SKM-1 (cell line): ENCODE results near the gene LMTK3.
A peak's percentile ranks its signal among the peaks of the same experiment; 100 is the strongest.

Experiments
- DNase-seq: peaks from one replicate; lab custom pipeline; 2025; ENCODE audit not compliant: unreplicated experiment; lab: John Stamatoyannopoulos, UW

Gene LMTK3

DNA sequence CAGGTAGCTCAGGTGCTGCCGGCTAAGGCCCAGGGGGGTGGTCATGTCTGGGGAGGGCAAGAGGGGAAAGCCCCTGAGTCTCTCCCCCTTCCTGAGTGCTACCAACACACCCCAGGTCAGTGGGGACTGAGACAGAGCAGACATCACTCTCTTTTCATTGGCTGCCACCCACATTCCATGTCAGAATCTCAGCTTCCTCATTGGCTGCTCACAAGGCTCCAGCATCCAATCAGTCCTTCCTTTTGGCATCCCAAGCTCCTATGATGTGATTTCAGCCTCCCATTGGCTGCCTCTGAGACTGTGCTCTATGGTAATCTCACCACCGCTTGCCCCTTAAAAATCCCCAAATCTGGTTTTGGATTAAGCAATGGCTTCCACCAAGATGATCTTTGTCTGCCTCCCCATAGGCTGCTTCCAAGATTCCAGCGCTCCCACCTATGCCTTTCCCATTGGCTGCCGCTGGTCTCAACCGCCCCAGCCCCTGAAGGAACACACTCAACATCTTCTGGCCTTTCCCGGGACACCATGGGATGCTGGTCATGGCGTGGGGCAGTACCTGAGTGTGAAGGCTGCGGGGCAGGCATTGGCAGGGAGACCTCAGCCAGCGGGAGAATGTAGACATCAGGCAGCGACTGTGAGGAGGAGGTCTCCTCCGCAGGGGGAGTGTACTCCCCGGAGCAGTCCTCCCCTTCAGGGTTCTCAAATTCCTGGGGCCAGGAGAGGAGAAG, 2.0 kb downstream of the LMTK3 start:
- DNase-seq: no peak

DNA sequence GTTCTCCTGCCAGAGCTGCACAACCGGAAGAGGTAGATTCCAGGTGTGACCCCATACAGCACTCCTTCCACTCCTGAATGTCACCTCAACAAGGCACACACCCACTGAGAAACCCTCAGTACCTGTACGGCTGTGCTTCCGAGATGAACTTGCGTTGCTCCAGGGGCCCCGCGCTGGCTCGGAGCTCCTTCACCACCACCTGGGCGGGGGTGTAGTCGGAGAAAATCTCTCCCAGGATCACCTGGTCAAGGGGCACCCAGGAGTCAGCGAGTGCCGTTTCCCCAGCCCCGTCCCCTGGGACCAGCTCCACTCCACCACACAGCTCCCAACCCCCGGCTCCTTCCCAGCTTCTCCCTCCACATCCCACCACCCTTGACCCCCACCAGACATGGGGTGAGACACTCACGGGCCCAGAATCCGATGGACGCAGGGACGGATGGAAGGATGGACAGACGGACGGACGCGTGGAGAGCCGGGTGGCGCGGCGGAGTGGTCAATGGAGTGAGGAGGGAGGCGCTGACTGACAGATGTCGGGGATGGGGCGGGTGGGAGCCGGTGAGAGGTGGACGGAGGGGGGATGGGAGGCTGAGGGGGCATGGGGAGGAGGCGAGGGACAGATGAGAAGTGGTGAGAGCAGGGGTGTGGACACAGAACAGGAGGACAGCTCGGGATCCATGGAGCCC, 2.8 kb downstream of the LMTK3 start:
- no peak for DNase-seq

DNA sequence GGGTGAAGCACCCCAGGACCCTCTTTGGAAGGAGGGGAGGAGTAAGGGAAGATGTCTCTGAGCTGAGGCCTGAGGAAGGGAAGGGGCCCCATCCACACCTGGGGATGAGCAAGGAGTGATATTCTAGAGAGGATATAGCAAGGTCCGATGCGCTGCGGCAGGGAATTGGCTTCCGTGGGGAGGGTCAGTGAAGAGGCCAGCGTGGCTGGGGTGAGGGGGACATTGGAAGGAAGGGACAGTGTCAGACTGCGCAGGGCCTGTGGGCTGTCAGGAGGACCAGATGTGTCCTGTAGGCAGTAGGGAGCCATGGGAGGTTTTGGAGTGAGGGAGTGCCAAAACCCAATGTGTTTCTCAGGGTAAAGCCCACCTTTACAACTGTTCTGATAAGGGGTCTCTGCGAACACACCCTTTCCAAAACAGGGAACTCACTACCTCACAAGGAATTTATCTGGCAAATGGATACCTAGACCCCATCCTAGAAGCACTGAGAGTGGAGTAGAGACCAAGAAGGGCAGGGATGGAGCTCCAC, 3.7 kb downstream of the LMTK3 start:
- DNase-seq: no peak

DNA sequence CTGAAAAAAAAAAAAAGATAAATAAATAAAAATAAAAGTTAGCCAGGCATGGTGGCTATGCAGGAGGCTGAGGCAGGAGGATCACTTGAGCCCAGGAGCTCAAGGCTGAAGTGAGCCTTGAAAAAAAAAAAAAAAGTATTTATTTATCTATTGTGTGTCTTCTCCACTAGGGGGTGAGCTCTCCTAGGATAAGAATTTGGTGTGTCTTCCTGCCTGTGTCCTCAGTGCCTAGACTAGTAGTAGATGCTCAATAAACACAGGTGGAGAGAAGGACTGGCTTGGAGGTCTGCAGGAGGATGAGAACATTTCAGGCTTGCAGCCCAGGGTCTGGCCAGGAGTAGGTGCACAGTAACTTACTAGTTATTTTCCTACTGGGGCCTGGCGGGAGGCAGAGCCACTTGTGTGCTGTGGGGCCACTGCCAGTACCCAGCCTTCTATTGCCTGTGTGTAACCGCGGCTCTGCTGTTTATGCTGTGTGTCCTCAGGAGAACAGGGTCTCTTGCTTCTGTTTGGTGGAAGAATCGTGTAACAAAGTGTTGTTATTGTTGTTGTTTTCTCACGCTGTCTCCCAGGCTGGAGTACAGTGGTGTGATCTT, 5.4 kb downstream of the LMTK3 start:
- peak; percentile 54 for DNase-seq

DNA sequence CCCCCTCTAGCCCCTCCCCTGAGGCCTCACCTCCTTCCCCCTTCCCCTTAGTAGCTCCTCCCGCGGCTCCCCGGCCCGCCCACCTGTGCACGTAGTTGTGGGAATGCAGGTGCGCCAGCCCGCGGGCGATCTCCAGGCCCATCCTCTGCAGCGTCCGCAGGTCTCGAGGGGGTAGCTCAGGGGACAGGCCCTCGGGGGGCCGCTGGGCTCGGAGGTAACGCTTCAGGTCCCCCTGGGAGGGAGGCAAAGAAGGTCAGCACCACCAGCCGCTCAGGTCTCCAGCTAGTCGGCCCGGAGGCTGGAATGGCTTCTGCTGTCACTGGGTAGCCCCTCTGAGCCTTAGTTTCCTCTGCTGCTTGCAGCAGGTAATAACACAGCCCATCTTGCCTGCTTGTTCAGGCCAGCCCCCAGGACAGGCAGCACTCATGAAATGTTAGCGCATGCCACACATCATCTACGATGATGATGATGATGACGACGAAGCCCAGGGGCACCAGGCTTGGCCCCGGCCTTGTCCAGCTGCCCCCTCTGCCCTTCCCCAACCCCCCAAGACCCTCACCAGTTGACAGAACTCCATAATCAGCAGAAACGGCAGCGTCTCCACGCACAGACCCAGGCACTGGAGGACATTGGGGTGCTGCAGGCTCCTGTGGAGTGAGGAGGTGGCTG, 9.2 kb downstream of the LMTK3 start:
- no peak for DNase-seq

DNA sequence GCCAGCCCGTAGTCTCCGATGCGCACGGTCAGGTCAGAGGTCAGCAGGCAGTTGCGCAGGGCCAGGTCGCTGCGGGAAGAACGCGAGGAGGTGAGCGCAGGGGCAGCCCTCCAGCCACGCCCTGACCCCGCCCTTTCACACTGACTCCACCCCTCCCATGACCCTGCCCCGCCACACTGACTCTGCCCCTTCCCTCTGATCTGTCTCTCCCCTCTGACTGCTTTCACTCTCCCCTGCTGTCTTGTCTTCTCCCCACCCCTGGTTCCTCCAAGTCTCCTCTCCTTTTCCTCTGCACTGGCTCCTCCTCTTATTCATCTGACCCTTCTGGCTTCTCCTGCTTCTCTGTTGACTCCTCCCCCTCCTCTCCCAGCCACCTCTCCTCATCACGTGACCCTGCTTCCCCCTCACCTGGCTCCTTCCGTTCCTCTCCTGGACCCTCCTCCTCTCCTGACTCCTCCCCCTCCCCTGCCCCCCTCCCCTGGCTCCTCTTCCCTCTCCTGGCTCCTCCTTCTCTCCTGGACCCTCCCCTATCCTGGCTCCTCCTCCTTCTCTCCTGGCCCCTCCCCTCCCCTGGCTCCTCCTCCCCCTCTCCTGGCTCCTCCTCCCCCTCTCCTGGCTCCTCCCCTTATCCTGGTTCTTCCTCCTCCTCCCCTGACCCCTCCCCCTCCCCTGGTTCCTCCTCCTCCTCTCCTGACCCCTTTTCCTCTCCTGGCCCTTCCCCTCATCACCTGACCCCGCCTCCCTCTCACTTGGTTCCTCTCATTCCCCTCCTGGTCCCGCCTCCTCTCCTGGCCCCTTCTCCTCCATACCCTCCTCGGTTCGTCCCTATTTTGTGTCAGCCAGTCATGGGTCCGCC, 9.9 kb downstream of the LMTK3 start:
- DNase-seq: peak; percentile 91

DNA sequence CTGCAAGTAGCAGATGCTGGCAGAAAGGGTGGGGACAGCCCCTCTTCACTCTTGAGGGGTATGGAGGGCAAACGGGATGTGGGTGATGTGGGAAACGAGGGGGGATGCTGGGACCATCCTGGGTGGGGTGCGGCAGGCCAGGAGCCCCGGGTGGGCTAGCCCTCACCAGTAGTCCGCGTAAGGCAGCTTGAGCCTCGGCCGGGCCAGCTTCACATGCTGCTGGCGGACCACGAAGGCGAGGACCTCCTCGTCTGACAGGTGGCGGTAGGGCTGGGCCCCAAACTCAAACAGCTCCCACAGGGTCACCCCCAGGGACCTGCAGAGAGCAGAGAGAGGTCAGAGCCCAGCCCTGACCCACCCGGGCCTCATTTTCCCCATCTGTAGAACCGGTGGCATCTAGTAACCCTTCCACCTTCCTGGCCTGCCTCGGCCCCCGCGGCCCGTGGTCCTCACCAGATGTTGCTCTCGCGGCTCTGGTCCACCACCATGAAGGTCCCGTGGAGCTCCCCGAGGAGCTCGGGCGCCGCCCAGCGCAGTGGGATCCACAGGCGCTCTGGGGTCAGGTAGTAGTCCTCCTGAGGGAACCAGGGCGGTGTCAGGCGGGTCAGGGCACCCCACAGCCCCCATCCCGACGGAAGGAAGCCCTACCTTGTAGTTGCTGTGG, 10.7 kb downstream of the LMTK3 start:
- DNase-seq: no peak

DNA sequence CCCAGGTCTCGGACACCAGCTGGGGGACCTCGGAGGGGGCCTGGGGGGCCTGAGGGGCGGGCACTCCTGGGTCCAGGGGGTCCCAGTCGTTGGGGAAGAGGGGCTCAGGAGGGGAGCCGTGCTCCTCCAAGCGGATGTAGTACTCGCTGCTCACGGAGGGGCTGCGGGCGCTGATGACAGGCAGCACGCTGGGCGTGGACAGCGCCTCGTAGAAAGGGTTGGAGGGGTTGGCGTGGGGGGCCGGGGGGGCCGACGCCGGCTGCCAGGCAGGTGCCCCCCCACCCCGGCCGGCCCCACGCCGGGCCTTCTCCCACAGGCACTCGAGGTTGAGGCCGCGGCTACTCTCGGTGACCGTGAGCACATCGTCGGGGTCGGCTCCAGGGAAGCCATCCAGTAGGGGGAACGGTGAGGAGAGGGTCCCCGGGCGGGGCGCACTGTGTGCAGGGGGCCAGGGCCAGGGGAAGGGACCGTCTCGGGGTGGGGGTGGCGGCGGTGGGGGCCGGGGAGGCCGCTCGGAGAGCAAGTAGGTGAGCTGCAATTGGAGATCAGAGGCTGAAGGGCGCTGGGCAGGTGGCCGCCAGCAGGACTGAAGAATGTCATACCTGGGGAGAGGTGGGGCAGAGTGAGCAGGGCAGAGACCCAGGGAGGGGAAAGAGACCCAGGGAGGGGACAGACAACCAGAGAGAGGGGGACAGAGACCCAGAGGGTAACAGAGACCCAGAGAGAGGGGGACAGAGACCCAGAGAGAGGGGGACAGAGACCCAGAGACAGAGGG, 12.1 kb downstream of the LMTK3 start:
- DNase-seq: no peak

DNA sequence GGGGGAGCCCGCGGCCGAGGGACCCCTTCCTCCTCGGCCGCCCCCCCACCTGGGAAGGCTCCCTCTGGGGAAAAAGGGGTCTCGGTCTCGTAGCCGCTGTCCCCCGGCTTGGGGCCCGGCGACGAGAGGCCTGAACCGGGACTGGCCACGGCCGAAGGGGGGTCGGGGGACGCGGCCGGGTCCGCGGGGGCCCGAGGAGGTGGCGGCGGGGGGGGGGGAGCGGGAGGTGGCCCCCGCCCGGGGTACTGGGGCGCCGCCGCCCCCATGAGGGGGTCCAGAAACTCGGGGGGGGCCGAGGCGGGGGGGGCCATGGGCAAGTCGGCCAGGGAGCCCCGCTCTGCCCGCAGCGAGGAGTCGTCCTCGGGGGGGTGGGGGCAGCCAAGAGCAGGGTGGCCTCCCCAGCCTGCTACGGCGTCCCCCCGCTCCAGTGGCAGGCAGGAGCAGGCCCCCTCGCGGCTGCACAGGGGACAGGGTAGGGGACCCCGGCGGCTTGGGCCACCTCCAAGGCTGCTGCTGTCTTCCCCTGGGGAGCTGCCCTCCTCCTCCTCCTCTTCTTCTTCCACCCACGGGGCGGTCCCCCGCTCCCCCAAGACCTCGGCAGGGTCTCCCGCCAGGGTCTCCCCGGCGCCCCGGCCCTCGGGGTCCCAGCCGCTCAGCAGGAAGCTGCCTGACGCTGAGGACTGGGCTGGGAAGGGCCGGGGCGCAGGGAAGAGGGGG, 12.9 kb downstream of the LMTK3 start:
- no peak for DNase-seq

DNA sequence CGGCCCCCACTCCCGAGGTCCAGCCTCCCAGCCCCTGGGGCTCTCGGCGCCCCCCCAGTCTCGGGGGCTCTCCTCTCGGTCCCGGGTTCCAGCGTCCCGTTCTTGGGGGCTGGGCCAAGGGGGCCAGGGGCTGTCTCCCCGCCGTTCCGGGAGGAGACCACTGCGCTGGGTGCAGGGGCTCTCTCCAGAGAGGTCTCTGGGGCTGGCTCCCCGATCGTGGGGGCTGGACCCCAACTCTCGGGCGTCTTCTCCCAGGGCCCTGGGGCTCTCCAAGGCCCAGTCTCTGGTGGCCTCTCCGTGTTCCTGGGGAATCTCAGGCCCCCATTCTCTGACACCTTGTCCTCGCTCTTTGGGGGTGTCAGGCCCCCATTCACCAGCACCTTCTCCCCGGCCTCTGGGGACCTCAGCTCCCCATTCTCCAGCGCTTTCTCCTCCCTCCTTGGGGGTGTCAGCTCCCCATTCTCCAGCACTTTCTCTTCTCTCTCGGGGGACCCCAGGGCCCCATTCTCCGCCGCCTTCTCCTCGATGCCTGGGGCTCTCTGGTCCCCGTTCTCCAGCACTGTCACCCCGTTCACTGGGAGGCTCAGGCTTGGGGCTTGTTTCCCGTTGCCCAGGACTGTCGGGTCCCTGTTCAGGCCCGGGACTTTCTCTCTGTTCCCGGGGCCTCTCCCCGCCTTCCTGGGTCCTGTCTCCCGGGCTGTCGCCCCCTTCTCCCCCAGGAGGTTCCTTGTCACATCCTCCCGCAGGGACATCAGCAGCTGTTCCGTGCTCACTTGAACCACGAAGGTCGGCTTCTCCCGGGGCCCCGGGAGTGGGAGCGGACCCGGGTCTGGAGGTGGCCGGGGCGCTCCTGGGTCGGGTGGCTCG, 13.7 kb downstream of the LMTK3 start:
- DNase-seq: no peak

DNA sequence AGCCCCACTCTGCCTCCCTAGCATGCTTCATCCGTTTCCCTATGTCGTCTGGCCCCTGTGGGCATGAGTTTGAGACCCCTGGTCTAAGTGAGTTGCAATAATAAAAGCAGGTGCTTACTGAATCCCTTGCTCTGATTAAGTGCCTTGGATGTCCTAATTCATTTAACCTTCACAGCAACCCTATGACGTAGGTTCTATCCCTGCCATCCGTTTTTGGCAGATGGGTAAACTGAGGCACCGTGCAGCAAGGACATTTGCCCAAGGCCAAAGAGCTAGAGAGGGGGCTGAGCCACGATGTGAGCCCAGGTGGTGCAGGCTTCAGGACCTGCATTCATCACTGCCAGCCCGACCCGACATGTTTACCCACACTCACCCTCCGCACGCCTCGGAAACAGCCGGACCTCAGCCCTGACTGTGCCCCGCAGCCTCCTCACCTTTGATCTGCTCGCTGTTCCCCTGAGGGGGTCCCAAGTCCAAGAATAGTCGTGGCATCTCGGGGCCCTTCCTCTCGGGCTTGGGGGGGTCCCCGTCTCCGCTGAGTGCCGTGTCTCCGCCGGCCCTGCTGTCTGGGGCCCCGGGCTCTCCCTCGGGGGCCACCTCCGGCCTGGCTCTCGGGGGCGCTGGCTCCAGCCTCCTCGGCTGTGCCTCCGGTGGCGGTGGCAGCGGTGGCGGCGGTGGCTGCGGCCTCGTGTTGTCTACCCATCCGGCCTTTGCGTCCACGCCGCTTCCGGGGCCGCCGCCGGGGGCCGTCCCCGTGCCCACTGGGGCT, 14.5 kb downstream of the LMTK3 start:
- DNase-seq: no peak

DNA sequence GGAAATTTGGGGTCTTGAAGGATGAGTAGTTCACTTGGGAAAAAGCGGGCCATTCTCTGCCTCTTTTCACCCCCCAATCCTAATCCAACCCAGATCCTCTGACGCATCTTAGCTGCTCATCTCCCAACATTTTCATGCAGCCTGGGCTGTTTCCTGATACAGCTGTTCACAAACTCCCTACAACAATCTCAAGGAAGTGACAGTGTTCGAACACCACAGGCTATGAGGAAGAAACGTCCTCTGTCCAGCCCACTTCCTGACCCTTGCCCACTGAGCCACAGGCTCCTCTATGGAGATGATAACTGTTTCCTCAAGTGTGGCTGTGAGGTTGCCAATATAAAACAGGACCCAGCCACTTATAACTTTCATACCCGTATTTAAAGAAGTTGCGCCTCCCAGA, 16.2 kb downstream of the LMTK3 start:
- DNase-seq: no peak

DNA sequence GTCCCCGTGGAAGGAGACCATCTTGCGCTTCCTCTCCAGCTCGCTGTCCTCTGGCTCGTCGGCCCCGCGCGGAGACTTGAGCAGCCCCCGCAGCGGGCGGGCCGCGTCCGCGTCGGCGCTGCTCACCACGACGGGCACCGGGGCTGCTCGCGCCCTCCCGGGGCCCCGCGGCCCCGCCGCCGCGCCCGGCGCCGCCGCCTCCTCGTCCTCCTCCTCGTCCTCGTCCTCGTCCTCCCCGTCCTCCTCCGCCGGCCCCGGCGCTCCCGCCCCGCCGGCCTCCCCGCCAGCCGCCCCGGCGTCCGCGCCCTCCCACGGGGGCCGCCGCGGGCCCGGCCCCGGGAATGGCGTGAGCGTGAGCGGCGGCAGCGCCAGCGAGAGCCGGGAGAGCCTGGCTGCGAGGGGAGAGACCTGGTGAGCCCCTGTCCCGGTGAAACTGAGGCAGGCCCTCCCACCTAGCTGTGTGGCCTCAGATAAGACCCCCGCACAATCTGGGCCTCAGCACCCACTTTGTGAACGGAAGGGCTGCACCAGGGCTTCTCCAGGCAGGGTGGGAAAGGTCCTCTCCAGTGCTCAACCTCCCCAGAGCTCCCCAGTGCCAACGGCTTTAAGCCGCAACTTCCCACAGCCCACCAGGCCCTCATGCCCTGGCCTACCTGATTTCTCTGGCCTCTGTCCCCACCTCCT, 17.8 kb downstream of the LMTK3 start:
- no peak for DNase-seq

DNA sequence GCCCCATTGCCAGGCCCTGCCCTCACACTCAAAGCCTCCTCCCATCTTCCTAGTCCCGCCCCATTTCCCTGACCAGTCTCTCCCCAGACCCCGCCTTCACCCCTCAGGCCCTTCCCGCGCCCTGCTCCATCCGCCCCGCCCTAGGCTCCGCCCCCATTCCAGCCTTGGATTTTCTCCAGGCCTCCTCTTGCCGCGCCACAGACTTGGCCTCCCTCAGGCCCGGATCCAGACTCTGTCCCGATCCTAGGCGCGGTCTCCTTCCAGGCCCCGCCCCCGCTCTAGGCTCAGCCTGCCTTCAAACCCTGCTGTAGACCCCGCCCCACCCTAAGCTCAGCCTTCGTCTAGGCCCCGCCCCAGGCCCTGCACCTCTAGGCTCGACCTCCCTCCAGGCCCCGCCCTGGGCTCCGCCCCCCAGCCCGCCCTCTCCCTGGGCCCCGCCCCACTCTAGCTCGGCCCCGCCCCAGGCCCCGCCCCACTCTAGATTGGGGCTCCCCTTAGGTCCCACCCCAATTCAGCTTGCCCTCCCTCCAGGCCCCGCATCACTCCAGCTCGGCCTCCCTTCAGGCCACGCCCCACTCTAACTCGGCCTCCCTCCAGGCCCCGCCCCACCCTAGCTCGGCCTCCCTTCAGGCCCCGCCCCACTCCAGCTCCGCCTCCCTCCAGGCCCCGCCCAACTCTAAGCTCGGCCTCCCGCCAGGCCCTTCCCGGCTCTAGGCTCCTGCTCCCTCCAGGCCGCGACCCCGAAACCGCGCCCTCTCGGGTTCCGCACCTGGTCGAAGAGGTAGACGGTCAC, 18.5 kb downstream of the LMTK3 start:
- DNase-seq: peak; percentile 75

DNA sequence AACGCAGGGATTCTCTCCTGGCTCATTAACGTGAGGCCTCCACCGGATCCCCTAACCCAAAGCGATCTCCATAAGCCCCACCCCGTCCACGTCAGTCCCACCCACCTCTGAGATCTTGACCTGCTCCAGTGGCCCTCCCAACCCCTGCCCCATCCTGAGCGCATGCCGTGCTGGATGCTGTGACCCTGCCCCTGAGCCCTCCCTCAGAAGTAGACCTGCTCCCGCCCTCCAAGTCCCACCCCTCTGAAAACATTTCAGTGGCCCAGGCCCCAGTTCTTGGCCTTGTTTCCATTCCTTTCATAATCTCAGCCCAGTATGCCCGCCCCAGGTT, 19.9 kb downstream of the LMTK3 start:
- no peak for DNase-seq
